Epithelial cell of proximal tubule (primary cell): ENCODE measurements around the gene CDK19. TPM values are rescaled to one million over a fixed set of nuclear protein-coding genes. Genes with fewer than 3 reads are reported as not detected.
"Not testable (repeated sequence)": the region's sequence is repeated elsewhere in the genome, so short reads cannot be mapped to it uniquely, and the experiment has no call there.

Source experiments
- DNase-seq: peaks from one replicate; pipeline ENCODE4 v3.0.0-alpha.2; 2011; ENCODE audit warnings: low read depth
- H3K4me3 ChIP-seq: 2 replicates; pipeline ENCODE4 v1.5.1; 2011; ENCODE audit warnings: low read depth, mild to moderate bottlenecking, low read length
- CTCF ChIP-seq: conservative IDR thresholded peaks from 2 replicates; pipeline ENCODE4 v1.5.1; 2012; ENCODE audit warnings: low read depth, mild to moderate bottlenecking, low read length
- total RNA-seq: library from RNA; depleted of rRNA; stranded (reverse); fragments of >200 nt; gene quantifications from 2 replicates; pipeline ENCODE4 v1.2.3, GENCODE V29; 2015

Gene CDK19
- total RNA-seq, 1 donor from 2014 or later, result 6.3 TPM

- H3K4me3 ChIP-seq, result no peak overlapping the region
- TF ChIP-seq CTCF, result no peak
- no peak for DNase-seq
Observed at GRCh38 chr6:110853754-110854477, 38.6 kb upstream of the CDK19 start.

- no peak for DNase-seq
- TF ChIP-seq CTCF, result no peak
- H3K4me3 ChIP-seq, result no peak overlapping the region
Observed at GRCh38 chr6:110852773-110853172, 37.5 kb upstream of the CDK19 start.

- H3K4me3 ChIP-seq, result no peak overlapping the region
- no peak for TF ChIP-seq CTCF
- no peak for DNase-seq
Observed at GRCh38 chr6:110849781-110850180, 34.5 kb upstream of the CDK19 start.

- no peak for DNase-seq
- no peak for TF ChIP-seq CTCF
- H3K4me3 ChIP-seq, result no peak overlapping the region
Observed at GRCh38 chr6:110841266-110841665, 26.0 kb upstream of the CDK19 start.

- DNase-seq, H3K4me3 ChIP-seq: not testable (repeated sequence)
Observed at GRCh38 chr6:110835751-110836150, 20.5 kb upstream of the CDK19 start.

- no peak for TF ChIP-seq CTCF
- H3K4me3 ChIP-seq, result no peak overlapping the region
- no peak for DNase-seq
Observed at GRCh38 chr6:110833831-110834230, 18.6 kb upstream of the CDK19 start.

GRCh38 chr6:110831405-110831804 lies 16.1 kb upstream of the CDK19 start:
- no peak for TF ChIP-seq CTCF
- DNase-seq, result no peak
- H3K4me3 ChIP-seq, result no peak overlapping the region
